Fibroblast of skin of scalp (primary cell): ENCODE data around the gene DEPDC4.
"Not testable (repeated sequence)": the region's sequence is repeated elsewhere in the genome, so short reads cannot be mapped to it uniquely, and the experiment has no call there.

Experiments
- DNase-seq: peaks from one replicate; pipeline ENCODE4 v3.0.0-alpha.2; 2013

DEPDC4 gene

DNA sequence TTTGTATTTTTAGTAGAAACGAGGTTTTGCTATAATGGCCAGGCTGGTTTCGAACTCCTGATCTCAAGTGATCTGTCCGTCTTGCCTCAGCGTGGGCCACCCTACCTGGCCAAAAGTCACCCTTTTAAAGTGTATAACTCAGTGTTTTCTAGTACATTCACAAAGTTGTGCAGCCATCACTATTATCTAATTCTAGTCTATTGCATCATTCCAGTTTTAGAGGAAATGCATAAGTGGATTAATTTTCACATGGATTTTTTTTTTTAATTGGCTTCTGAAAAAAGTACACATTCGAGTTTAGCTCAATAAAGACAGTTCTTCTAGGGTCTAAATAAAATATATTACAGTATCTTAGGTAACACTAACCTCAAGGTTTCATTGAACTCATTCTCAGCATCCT lies 3.7 kb downstream of the DEPDC4 start:
- DNase-seq = no peak

DNA sequence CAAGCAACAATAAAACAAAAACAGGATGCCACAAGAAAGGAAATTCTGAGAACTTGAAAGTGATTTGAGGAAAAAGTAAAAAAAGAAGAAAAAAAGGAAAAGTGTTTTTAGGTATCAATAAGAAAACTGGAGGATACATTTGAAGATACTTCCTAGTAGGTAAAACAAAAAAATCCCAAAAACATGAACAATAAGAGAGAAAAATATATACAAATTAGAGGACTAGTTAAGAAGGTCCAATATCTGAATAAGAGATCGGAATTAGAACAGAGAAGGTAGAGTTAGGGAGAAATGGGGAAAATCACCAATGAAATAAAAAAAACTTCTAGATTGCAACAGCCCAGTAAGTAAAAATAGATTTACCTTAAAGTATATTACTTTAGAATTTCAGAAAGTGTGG lies 8.8 kb downstream of the DEPDC4 start:
- DNase-seq = no peak

DNA sequence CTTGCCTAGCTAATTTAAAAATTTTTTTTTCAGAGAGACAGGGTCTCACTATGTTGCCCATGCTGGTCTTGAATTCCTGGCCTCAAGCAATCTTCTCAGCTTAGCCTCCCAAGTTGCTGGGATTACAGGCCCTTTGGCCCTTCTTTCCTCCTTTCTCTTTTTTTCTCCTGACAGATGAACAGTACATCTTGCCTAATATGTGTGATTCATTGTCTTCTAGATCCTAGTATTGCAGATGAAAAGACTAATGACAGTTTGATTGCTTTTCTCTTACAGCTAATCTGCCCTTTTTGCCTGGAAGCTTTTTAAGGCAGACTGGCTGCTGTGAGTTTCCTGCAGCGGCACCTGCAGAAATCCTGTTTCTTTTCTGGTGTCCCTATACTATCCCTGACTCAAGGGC lies 12.0 kb downstream of the DEPDC4 start:
- no peak for DNase-seq

DNA sequence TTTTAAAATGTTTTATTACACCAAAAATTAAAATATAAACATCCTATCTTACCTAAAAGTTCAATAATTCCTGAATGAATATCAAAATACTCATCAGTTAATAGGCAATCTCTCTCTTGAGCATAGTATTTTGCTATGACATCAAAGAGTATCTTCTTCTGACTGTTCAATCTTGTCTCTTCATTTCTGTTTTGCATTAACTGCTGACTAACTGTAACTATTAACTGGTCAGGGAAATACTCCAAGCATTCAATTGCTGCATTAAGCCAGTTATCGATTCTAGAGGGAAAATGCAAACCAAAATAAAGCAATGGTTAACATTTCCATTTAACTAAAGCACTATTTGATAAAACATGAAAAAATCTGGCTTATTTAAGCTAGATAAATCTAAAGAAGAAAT lies 13.4 kb downstream of the DEPDC4 start:
- no peak for DNase-seq

DNA sequence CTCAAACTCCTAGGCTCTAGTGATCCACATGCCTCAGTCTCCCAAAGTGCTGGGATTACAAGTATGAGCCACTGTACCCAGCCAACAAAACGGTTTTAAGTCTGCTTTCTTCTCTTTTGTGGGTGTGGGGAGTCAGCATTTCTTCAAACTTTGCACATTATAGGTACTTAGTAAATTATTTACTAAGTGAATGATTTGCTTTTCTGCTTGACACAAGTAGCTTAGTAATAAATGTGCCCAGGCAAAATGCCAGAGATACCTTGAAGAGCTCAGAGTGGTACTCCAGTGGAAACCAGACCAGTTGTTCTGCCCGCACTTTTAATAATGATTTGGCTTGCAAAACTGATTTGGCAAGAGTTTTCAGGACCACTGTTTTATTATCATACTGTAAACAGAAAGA lies 15.0 kb downstream of the DEPDC4 start:
- DNase-seq = no peak

DNA sequence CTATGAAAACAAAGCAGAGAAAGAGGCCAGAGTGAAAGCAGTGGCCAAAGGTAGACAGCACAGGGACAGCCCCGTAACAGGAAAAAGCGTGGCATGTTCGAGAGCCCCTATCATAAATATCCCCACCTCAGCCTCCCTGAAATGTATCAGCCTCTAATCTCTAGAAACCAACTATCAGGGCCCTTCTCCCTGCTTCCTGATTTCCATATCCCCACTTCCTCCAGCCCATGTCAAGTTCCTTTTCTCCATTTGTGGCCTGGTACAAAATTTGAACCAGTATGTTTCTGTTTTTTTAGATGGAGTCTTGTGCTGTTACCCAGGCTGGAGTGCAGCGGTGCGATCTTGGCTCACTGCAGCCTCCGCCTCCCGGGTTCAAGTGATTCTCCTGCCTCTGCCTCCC lies 16.9 kb downstream of the DEPDC4 start:
- no peak for DNase-seq

DNA sequence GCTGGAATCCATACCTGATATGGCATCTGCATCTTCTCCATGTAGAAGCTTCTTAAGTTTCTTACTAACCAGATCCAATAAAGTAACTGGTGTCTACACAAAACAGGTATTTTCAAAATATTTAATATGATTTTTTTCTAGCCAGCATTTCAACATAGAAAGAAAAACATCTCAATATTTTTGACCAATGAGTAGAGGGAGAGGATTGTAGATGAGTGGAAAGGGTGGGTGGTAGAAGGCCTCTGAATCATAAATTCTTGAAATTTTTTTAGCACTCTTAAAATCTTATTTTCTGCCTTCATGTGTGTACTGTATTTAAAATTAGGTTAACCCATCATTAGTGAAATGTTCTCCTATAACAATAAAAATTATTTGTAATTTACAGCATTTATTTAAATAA lies 18.0 kb downstream of the DEPDC4 start:
- DNase-seq = peak; percentile 45

DNA sequence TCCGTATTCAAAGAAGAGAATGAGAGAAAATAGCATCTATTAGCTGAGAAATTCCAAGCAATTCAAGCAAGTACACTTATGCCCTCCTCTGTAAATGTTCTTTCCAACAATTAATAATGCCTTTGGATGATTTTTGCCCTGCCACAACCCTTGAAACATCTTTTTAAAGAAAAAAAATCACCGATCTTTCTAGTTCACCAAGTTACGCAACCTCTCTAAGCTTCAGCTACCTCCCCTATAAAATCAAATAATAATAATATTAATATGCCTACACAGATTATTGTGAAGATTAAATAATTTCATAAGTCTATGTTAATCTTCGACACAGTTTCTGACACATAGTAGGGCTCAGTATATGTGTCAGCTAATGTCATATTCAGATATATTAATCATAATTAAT lies 19.1 kb downstream of the DEPDC4 start:
- no peak for DNase-seq

DNA sequence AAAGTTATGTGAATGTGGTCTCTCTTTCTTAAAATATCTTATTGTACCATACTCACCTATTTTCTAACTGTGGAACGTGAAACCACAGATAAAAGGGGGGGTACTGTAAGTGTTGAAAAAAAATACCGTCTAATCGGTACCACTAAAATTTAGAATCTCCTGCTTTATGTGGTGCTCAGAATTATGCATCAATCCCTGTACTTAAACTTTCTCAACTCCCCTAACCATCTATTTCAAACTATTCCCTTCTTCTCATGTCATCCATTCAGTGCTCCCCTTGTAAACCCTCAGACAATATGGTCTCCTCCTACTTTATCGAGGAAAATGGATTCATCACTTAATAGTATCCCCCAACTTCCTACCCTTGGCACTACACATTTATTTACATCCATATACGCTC lies 23.7 kb downstream of the DEPDC4 start:
- no peak for DNase-seq

DNA sequence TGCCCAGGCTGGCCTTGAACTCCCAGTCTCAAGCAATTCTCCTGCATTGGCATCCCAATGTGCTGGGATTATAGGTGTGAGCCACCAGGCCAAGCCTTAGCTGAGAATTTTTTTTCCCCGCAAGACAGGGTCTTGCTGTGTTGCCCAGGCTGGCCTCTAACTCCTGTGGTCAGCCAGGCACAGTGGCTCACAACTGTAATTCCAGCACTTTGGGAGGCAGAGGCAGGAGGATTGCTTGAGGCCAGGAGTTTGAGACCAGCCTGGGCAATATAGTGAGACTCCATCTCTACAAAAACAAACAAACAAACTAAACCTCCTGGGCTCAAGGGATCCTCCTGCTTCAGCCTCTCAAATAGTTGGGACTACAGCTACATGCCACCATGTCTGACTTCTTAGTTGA lies 27.3 kb downstream of the DEPDC4 start:
- no peak for DNase-seq

DNA sequence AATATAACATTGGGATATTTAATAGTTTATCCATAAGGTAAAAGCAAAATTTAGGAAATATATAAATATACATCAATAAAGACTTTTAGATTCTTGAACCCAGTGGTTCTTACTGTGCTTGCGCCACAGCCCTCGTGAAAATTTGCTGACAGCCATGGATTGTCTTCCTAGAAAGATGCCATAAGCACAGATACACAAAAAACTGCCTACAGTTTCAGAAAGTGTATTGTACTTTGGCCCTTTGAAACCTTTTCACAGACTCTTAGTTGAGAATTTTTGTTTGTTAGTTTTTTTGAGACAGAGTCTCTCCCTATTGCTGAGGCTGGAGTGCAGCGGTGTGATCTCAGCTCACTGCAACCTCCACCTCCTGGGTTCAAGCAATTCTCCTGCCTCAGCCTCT lies 28.1 kb downstream of the DEPDC4 start:
- DNase-seq = no peak

DNA sequence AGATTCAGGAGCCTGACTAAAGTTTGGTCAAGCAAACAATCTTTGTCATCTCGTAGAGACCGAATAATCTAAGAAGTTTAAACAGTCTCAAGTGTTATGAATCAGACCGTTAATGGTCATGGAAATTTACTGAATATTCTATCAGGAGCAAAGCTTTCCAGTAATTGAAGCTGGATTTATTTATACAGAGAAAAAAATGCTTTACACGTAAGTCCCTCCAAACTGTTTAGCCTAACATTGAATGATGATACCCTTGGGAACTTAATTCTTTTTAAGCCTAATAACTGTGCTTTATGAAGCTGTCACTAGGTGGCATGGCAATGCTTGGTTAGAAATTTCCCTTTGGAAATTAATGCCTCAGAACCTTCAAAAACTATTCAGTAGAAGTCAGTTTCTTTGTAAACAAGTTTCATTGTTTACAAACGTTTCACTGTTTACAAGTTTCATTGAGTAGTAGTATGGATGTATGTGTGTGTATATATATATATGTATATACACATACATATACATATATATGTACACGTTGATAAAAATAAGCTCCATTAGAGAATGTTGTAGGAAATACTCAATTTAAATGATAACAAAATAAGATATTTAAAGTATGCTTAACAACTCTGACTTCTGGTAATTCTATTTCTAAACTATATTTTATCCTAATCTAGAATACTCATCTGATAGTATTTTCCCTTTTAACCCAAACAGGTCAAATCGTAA lies 32.1 kb downstream of the DEPDC4 start:
- DNase-seq = peak; percentile 50

DNA sequence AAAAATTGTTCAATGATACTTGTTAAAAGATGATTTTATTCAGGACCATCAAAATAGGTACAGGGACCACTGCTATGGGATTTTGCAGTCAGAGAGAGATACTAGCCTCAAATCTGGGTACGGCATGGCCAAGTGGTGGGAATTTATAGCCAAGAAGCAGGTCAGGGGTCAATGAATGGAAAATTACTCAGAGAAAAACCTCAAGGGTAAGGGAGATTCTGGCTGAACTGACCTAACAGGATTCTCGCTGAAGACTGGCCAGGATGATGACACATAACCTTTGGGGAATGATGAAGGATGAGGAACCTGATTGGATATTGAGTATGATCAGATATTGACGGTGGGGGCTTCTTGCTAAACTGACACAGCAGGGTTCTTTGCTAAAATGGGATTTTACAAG lies 32.7 kb downstream of the DEPDC4 start:
- DNase-seq = peak; percentile 2

DNA sequence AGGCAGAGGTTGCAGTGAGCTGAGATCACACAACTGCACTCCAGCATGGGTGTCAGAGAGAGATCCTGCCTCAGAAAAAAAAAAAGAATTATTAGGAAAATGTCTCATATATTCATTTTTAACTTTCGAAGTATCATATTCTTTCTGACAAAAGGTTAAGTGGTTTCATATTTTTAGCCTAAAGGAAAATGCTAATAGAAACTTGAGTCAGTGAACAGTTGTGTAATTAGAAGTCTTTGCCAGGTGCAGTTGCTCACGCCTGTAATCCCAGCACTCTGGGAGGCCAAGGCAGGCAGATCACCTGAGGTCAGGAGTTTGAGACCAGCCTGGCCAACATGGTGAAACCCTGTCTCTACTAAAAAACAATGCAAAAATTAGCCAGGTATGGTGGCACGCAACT lies 35.0 kb downstream of the DEPDC4 start:
- not testable (repeated sequence) for DNase-seq

DNA sequence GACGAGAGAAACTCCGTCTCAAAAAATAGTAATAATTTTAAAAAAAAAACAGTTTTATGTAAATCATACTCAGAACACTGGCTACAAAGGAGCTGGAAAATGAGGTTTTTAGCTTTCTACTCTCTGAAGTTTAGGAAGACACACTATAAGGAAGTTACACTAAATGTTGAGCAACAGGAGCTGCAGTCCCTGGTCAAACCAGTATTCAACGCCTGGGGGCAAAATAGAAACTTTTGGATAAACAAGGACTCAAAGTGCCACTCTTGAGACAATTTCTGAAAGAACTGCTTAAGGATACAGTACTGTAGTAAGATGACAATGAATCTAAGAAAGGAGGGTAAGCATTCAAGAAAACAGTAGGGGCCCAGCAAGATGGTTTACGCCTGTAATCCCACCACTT lies 37.0 kb downstream of the DEPDC4 start:
- DNase-seq = no peak

DNA sequence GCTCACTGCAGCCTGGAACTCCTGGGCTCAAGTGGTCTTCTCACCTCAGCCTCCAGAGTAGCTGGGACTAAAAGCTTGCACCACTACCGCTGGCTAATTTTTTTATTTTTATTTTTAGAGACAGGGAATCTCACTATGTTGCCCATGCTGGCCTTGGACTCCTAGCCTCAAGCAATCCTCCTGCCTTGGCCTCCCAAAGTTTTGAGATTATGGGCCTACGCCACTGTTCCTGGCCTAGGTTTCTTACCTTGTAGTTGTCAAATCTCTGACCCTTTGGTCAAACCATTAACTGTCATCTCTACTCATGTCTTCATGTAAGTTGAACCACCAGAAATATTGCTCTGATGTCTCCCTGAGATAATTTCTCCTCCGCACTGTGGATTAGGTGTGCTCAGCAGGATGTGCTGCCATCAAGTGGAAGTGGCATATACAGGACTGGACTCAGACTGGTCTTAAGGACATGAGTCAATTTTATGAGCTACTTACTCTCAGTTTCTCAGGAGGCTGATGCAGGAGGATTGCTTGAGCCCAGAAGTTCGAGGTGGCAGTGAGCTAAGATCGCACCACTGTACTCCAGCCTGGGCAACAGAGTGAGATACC lies 37.7 kb downstream of the DEPDC4 start:
- DNase-seq = peak; percentile 2

DNA sequence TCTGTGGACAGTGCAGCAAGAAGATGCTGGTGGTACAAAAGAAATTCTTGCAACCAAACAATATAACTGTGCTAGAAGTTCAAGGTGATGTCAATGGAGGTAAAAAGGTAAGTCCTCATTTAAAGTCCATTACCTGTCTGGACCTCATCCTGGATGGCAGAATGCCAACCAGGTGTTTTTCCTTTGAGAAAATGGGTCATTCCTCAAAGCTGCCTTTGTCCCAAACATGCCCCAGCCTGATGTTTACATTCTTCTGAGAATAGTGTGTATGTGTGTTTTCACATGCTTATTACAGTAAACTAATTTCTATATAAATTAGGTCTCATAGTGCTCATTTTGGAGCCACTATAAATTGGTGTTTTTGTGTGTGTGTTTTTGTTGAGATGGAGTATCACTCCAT lies 41.4 kb downstream of the DEPDC4 start:
- no peak for DNase-seq

DNA sequence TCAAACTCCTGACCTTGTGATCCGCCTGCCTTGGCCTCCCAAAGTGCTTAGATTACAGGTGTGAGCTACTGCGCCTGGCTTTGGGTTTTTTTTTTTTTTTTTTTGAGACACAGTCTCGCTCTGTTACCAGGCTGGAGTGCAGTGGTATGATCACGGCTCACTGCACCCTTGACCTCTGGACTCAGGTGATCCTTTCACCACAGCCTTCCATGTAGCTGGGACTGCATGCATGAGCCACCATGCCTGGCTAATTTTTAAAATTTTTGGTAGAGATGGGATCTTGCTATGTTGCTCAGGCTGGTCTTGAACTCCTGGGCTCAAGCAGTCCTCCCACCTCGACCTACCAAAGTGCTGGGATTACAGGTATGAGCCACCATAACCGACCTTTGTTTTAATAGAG lies 44.7 kb downstream of the DEPDC4 start:
- not testable (repeated sequence) for DNase-seq

DNA sequence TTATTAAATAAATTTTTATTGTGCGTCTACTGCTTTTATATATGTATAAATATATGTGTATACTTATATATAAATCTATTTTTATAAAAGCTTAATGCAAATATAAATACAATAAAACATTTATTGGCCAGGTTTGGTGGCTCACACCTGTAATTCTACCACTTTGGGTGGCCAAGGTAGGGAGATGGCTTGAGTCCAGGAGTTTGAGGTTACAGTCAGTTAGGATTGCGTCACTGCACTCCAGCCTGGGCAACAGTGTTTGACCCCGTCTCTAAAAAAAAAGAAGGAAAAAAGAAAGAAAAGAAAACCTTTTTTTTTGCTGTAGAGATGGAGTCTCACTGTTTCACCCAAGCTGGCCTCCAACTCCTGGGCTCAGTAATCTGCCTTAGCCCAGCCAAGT lies 45.4 kb downstream of the DEPDC4 start:
- DNase-seq = no peak

DNA sequence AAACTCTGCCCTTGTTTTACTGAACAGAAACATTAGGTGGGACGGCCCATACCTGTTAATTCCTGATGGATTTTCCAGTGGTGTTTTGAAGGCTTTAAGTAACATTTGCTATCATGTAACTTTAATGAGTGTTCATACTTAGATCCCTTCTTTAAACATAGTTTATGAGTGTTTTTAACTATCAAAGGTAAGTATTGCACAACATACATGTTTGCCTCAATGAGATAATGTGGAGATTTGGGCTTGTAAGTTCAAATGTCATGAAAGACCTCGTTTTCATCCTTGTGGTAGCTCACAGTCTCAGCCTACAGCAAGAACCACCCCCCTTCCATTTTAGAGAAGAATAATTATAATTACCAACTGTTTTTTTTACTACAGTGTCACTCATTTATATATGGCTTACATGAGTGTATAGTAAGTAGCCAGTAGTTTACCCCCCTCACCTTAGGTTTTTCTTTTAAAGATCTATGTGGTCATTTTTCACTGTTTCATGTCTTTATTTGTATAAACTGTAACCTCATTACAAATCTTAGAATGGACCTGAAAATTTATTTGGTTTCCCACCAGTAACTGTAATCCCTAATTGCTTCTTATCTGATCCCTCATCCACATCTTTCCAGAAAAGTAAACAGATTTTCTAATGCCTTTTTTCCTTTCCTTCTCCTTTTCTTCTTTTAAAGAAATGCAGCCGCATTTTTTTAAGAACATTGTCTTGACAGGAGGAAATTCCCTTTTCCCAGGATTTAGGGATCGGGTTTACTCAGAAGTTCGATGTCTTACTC lies 47.4 kb downstream of the DEPDC4 start:
- no peak for DNase-seq

DNA sequence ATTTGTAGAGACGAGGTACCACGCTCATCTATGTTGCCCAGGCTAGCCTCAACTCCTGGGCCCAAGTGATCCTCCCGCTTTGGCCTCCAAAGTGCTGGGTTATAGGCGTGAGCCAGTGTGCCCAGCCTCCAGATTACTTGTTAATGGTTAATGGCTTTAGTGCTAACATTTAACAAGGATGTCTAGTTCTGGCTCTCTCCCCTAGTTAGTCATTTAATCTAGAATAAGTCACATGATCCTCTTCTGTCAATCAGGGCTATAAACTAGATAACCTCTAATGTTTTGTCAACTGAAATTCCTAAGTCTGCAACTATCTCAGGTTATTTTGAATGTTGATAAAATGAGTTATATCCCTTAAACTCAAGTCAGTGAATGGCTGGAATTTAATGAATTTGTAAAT lies 50.5 kb downstream of the DEPDC4 start:
- DNase-seq = no peak

DNA sequence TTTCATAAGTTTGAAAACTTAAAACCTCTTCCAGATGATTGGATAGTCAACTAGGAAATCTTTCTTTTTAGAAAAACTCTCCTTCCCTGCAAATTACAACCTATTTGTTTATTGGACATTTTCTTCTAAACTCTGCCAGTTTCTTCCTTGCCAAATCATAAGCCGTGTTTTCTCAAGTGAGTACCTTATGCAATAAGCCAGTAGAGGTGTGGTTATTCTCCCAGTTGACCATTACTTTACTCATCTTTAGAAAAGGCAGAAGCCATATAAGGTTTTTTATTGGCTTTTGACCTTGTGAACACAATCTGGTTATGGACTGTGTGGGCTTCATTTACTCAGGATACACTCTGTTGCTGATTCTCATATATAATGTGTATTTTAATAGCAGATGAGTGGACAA lies 51.7 kb downstream of the DEPDC4 start:
- DNase-seq = no peak

DNA sequence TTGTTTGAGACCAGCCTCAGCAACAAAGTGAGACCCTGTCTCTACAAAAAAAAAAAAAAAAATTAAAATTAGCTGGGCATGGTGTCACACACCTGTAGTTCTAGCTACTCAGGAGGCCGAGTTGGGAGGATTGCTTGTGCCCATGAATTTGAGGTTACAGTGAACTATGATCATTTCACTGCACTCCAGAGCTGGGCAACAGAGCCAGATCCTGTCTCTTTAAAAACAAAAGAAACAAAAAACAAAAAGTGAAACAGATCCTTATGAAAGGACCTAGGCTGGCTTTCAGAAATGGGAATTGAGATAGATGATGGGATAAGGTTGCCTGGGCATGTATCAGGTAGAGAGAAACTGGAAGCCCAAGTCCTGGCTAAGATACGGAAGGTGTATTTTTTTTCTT lies 52.4 kb downstream of the DEPDC4 start:
- DNase-seq = no peak
